ENCODE measurements around the gene C1QB.

GRCh38 chr1:22635436-22635835 lies 17.6 kb upstream of the C1QB start:
- TF ChIP-seq POLR2A (IDR thresholded peaks at IDR 0.05) (no peak), CTCF (IDR thresholded peaks at IDR 0.05) (no peak), EP300 (IDR thresholded peaks at IDR 0.05) (no peak)
